CD14-positive monocyte (primary cell): ENCODE measurements around the gene AGPAT3. TPM values are rescaled to one million over a fixed set of nuclear protein-coding genes. Genes with fewer than 3 reads are reported as not detected.
A peak's percentile ranks its signal among the peaks of the same experiment; 100 is the strongest.

Source experiments
- DNase-seq, 3 donors: peaks; one replicate each; pipeline ENCODE4 v3.0.0-alpha.2; 2011 to 2022
- H2AFZ ChIP-seq: 2 replicates; pipeline ENCODE4 v1.6.0; 2012; ENCODE audit warnings: mild to moderate bottlenecking, low read depth, low read length, inconsistent platforms; ENCODE audit not compliant: insufficient read depth, poor library complexity, severe bottlenecking
- H3K27ac ChIP-seq, 2 donors: 1 replicate in 1 of 2; 2 replicates in 1 of 2; pipeline ENCODE4 v1.5.1; 2012 to 2013; ENCODE audit warnings: low read length in 2 of 2, control low read depth in 1 of 2, inconsistent platforms in 1 of 2, low read depth in 1 of 2, mild to moderate bottlenecking in 1 of 2
- H3K27me3 ChIP-seq, 2 donors: one replicate each; pipeline versions ENCODE4 v1.6.0 to v1.6.1; 2011 to 2013; ENCODE audit warnings: low read length in 2 of 2; ENCODE audit not compliant: control insufficient read depth in 2 of 2, insufficient read depth in 2 of 2
- H3K36me3 ChIP-seq, 2 donors: replicated peaks in 1 of 2; 1 replicate in 1 of 2; 2 replicates in 1 of 2; pipeline versions ENCODE4 v1.5.1 to v1.6.1; 2012 to 2013; ENCODE audit warnings: low read length in 2 of 2, control low read depth in 1 of 2, inconsistent platforms in 1 of 2, mild to moderate bottlenecking in 1 of 2; ENCODE audit not compliant: insufficient read depth in 2 of 2, control insufficient read depth in 1 of 2
- H3K4me1 ChIP-seq, 2 donors: 1 replicate in 1 of 2; 2 replicates in 1 of 2; pipeline versions ENCODE4 v1.5.1 to v1.6.1; 2012 to 2013; ENCODE audit warnings: low read length in 2 of 2, control low read depth in 1 of 2, inconsistent platforms in 1 of 2, mild to moderate bottlenecking in 1 of 2, moderate library complexity in 1 of 2; ENCODE audit not compliant: insufficient read depth in 2 of 2, control insufficient read depth in 1 of 2
- H3K4me2 ChIP-seq: replicated peaks from 2 replicates; pipeline ENCODE3; 2012; ENCODE audit warnings: low read length, moderate library complexity, mild to moderate bottlenecking; ENCODE audit not compliant: poor library complexity, severe bottlenecking; ENCODE audit errors: extremely low read depth
- H3K4me3 ChIP-seq, 3 experiments: fragments of 200-600 bp in 1 of 3; sonication (generic) in 1 of 3; replicated peaks in 1 of 3; 1 replicate in 2 of 3; 2 replicates in 1 of 3; pipeline ENCODE4 v1.5.1; 2011 to 2013; ENCODE audit warnings: low read length in 3 of 3, mild to moderate bottlenecking in 3 of 3, control low read depth in 2 of 3, low read depth in 2 of 3, inconsistent platforms in 1 of 3, moderate library complexity in 1 of 3
- H3K79me2 ChIP-seq: 2 replicates; pipeline ENCODE4 v1.6.0; 2012; ENCODE audit warnings: mild to moderate bottlenecking, control low read depth, inconsistent platforms, low read length, moderate library complexity; ENCODE audit not compliant: insufficient read depth
- H3K9ac ChIP-seq: 2 replicates; pipeline ENCODE4 v1.6.0; 2017; ENCODE audit warnings: low read length, mild to moderate bottlenecking; ENCODE audit not compliant: insufficient read depth, poor library complexity, severe bottlenecking
- H3K9me3 ChIP-seq, 2 donors: replicated peaks in 1 of 2; 1 replicate in 1 of 2; 2 replicates in 1 of 2; pipeline versions ENCODE4 v1.5.1 to v1.6.1; 2012 to 2013; ENCODE audit warnings: low read length in 2 of 2, control low read depth in 1 of 2; ENCODE audit not compliant: control insufficient read depth in 1 of 2, insufficient read depth in 1 of 2
- H4K20me1 ChIP-seq: 2 replicates; pipeline ENCODE4 v1.6.0; 2012; ENCODE audit warnings: mild to moderate bottlenecking, low read length, control low read depth, moderate library complexity; ENCODE audit not compliant: insufficient read depth
- H3K27ac Mint-ChIP-seq, 7 donors: one replicate each; pipeline ENCODE4 v1.8.0; 2020; ENCODE audit warnings: mild to moderate bottlenecking in 7 of 7, mixed read lengths in 7 of 7, moderate library complexity in 6 of 7, inconsistent platforms in 2 of 7
- H3K27me3 Mint-ChIP-seq, 3 donors: one replicate each; pipeline ENCODE4 v1.8.0; 2021 to 2022; ENCODE audit warnings: low read depth in 3 of 3, mild to moderate bottlenecking in 3 of 3, mixed read lengths in 3 of 3, moderate library complexity in 3 of 3, inconsistent platforms in 1 of 3
- H3K36me3 Mint-ChIP-seq, 2 donors: one replicate each; pipeline ENCODE4 v1.8.0; 2020; ENCODE audit warnings: mixed read lengths in 2 of 2, inconsistent platforms in 1 of 2, mild to moderate bottlenecking in 1 of 2
- H3K4me1 Mint-ChIP-seq: one replicate; pipeline ENCODE4 v1.8.0; 2020; ENCODE audit warnings: mild to moderate bottlenecking, mixed read lengths
- H3K4me3 Mint-ChIP-seq, 2 donors: one replicate each; pipeline ENCODE4 v1.8.0; 2020; ENCODE audit warnings: mild to moderate bottlenecking in 2 of 2, mixed read lengths in 2 of 2, moderate library complexity in 1 of 2
- H3K9me3 Mint-ChIP-seq, 7 donors: one replicate each; pipeline ENCODE4 v1.8.0; 2020 to 2022; ENCODE audit warnings: mixed read lengths in 7 of 7, mild to moderate bottlenecking in 6 of 7, moderate library complexity in 6 of 7, inconsistent platforms in 2 of 7
- CTCF ChIP-seq: fragments of 200-600 bp; IDR thresholded peaks from one replicate; pipeline ENCODE4 v1.8.0; 2022; ENCODE audit warnings: antibody characterized with exemption, mild to moderate bottlenecking
- WGBS: methylation state at CpG from one replicate; pipeline ENCODE4 v1.1.5; 2013; ENCODE audit warnings: missing lambda C conversion rate; ENCODE audit not compliant: insufficient coverage; 5-methylcytosine and 5-hydroxymethylcytosine counted together
- intact Hi-C, 2 donors: fragments of 100-400 bp; cut with micrococcal nuclease; formaldehyde crosslinking; loops; one replicate each; pipeline versions ENCODE4 v1.15.0 to v1.15.1; 2023
- polyA plus RNA-seq, 3 donors: library from polyadenylated mRNA; depleted of rRNA in 1 of 3; unstranded in 2 of 3; stranded (reverse) in 1 of 3; fragments of 300-500 nt in 2 of 3; fragments of >200 nt in 1 of 3; fragmentation: Illumina TruSeq in 2 of 3; gene quantifications; 1 replicate in 2 of 3; 2 replicates in 1 of 3; pipeline ENCODE4 v1.2.3, GENCODE V29; 2012 to 2021

AGPAT3 gene
- polyA plus RNA-seq, 3 donors = 24.9 to 49.3 (median 26.2) TPM

- Histone ChIP-seq H3K9ac (no peak overlapping the region), H3K27me3 (no peaks in the 10 kb centered on the region), H2AFZ (no peak overlapping the region), H3K9me3 (no peaks in the 10 kb centered on the region), H3K4me2 (no peak overlapping the region), H3K36me3 (peaks cover 0 to 2% of the 10 kb centered on the region in 2 donors), H3K4me1 (peaks cover 29 to 54% of the 10 kb centered on the region in 2 donors), H3K4me3 (no peak overlapping the region), H3K27ac (peak overlapping the region in 1 of 2 donors; percentile 40), H4K20me1 (peaks cover 99% of the 10 kb centered on the region), H3K79me2 (peaks cover 100% of the 10 kb centered on the region)
- no CpG with 5 or more reads among the region's 1 CpG for WGBS
- Mint-ChIP-seq H3K36me3 (peaks cover 3 to 15% of the 10 kb centered on the region in 2 donors), H3K27me3 (peaks cover 0 to 2% (median 0%) of the 10 kb centered on the region in 3 donors), H3K9me3 (no peaks in the 10 kb centered on the region), H3K4me3 (no peak overlapping the region), H3K27ac (peak overlapping the region in 2 of 7 donors; percentile 33 to 48), H3K4me1 (peaks cover 62% of the 10 kb centered on the region)
- TF ChIP-seq CTCF = no peak
- no peak for DNase-seq
- intact Hi-C loops = no loop called here
Observed at GRCh38 chr21:44021064-44021463, 156.0 kb downstream of the AGPAT3 start.

- WGBS = no CpG with 5 or more reads among the region's 1 CpG
- H3K27ac Mint-ChIP-seq = peak overlapping the region in 1 of 7 donors; percentile 41
- H3K4me3 Mint-ChIP-seq = no peak overlapping the region
Observed at GRCh38 chr21:44024257-44024656, 159.2 kb downstream of the AGPAT3 start.

More at GRCh38 chr21:44024257-44024656, 159.2 kb downstream of the AGPAT3 start:
- DNase-seq = no peak
- peaks cover 8 to 15% of the 10 kb centered on the region in 2 donors for H3K36me3 Mint-ChIP-seq
- Histone ChIP-seq H3K9ac (no peak overlapping the region), H3K4me1 (peaks cover 19 to 28% of the 10 kb centered on the region in 2 donors), H4K20me1 (peaks cover 99% of the 10 kb centered on the region), H2AFZ (no peak overlapping the region), H3K4me2 (no peak overlapping the region), H3K27me3 (no peaks in the 10 kb centered on the region), H3K79me2 (peaks cover 100% of the 10 kb centered on the region), H3K36me3 (peaks cover 0 to 8% of the 10 kb centered on the region in 2 donors), H3K4me3 (no peak overlapping the region), H3K9me3 (peaks cover 0 to 5% of the 10 kb centered on the region in 2 donors), H3K27ac (peak overlapping the region in 1 of 2 donors; percentile 50)
- H3K4me1 Mint-ChIP-seq = peaks cover 39% of the 10 kb centered on the region
- no peak for TF ChIP-seq CTCF
- peaks cover 0 to 5% (median 0%) of the 10 kb centered on the region in 7 donors for H3K9me3 Mint-ChIP-seq
- intact Hi-C loops = no loop called here
- H3K27me3 Mint-ChIP-seq = peaks cover 0 to 2% (median 0%) of the 10 kb centered on the region in 3 donors
